ENCODE data around the gene PDK4. TPM values are rescaled to one million over a fixed set of nuclear protein-coding genes. Genes with fewer than 3 reads are reported as not detected.
"Not testable (repeated sequence)": the region's sequence is repeated elsewhere in the genome, so short reads cannot be mapped to it uniquely, and the experiment has no call there.

PDK4 gene
- total RNA-seq, 2 donors from 2014 or later, result 0.18 to 0.20 TPM

GRCh38 chr7:95579318-95579717 lies 17.0 kb downstream of the PDK4 start:
- Mint-ChIP-seq H3K36me3 (ENCODE audit: low read depth) (no peaks in the 10 kb centered on the region), H3K4me3 (no peak overlapping the region), H3K27me3 (no peaks in the 10 kb centered on the region), H3K4me1 (no peaks in the 10 kb centered on the region), H3K27ac (no peak overlapping the region)
- ATAC-seq (no peak), DNase-seq (no peak)
- no peaks in the 10 kb centered on the region for H3K9me3 ChIP-seq (ENCODE audit: control insufficient read depth, low read length, poor library complexity, severe bottlenecking)

- Mint-ChIP-seq H3K4me3 (no peak overlapping the region), H3K27me3 (no peaks in the 10 kb centered on the region), H3K27ac (no peak overlapping the region), H3K4me1 (no peaks in the 10 kb centered on the region), H3K36me3 (ENCODE audit: low read depth) (no peaks in the 10 kb centered on the region)
- no peaks in the 10 kb centered on the region for H3K9me3 ChIP-seq (ENCODE audit: control insufficient read depth, low read length, poor library complexity, severe bottlenecking)
- ATAC-seq (no peak), DNase-seq (no peak)
These were observed 17.9 kb downstream of the PDK4 start for GRCh38 chr7:95578299-95578855.

- no peaks in the 10 kb centered on the region for H3K27me3 Mint-ChIP-seq
These were observed 19.2 kb downstream of the PDK4 start for GRCh38 chr7:95577137-95577536.

GRCh38 chr7:95569720-95570119 lies 26.6 kb downstream of the PDK4 start:
- ATAC-seq, result no peak
- H3K4me1 Mint-ChIP-seq, result no peaks in the 10 kb centered on the region
- H3K4me3 Mint-ChIP-seq, result no peak overlapping the region
- DNase-seq, result no peak
- H3K27me3 Mint-ChIP-seq, result no peaks in the 10 kb centered on the region
- H3K27ac Mint-ChIP-seq, result no peak overlapping the region
- H3K9me3 ChIP-seq (ENCODE audit: control insufficient read depth, low read length, poor library complexity, severe bottlenecking), result no peaks in the 10 kb centered on the region
- H3K36me3 Mint-ChIP-seq (ENCODE audit: low read depth), result no peaks in the 10 kb centered on the region

More at GRCh38 chr7:95577137-95577536, 19.2 kb downstream of the PDK4 start:
- H3K36me3 Mint-ChIP-seq (ENCODE audit: low read depth), result no peaks in the 10 kb centered on the region
- H3K27ac Mint-ChIP-seq, result no peak overlapping the region
- DNase-seq, result no peak
- no peak overlapping the region for H3K4me3 Mint-ChIP-seq
- no peak for ATAC-seq
- no peaks in the 10 kb centered on the region for H3K4me1 Mint-ChIP-seq
- no peaks in the 10 kb centered on the region for H3K9me3 ChIP-seq (ENCODE audit: control insufficient read depth, low read length, poor library complexity, severe bottlenecking)

- Mint-ChIP-seq H3K27me3 (peaks cover 4% of the 10 kb centered on the region), H3K4me3 (no peak overlapping the region), H3K27ac (no peak overlapping the region), H3K36me3 (ENCODE audit: low read depth) (no peaks in the 10 kb centered on the region), H3K4me1 (no peaks in the 10 kb centered on the region)
- no peak for ATAC-seq
- DNase-seq, result no peak
- H3K9me3 ChIP-seq (ENCODE audit: control insufficient read depth, low read length, poor library complexity, severe bottlenecking), result no peaks in the 10 kb centered on the region
These were observed 35.6 kb downstream of the PDK4 start for GRCh38 chr7:95560674-95561073.

- H3K4me3 Mint-ChIP-seq, result no peak overlapping the region
- H3K27ac Mint-ChIP-seq, result no peak overlapping the region
- no peaks in the 10 kb centered on the region for H3K9me3 ChIP-seq (ENCODE audit: control insufficient read depth, low read length, poor library complexity, severe bottlenecking)
- DNase-seq (no peak), ATAC-seq (no peak)
- no peaks in the 10 kb centered on the region for H3K36me3 Mint-ChIP-seq (ENCODE audit: low read depth)
- H3K4me1 Mint-ChIP-seq, result no peaks in the 10 kb centered on the region
- peaks cover 4% of the 10 kb centered on the region for H3K27me3 Mint-ChIP-seq
These were observed 37.5 kb downstream of the PDK4 start for GRCh38 chr7:95558864-95559263.

- H3K4me1 Mint-ChIP-seq, result no peaks in the 10 kb centered on the region
- DNase-seq (no peak), ATAC-seq (no peak)
- H3K36me3 Mint-ChIP-seq (ENCODE audit: low read depth), result no peaks in the 10 kb centered on the region
- H3K27me3 Mint-ChIP-seq, result peaks cover 7% of the 10 kb centered on the region
- no peak overlapping the region for H3K27ac Mint-ChIP-seq
- H3K9me3 ChIP-seq (ENCODE audit: control insufficient read depth, low read length, poor library complexity, severe bottlenecking), result no peaks in the 10 kb centered on the region
- no peak overlapping the region for H3K4me3 Mint-ChIP-seq
These were observed 39.5 kb downstream of the PDK4 start for GRCh38 chr7:95556777-95557176.

- Mint-ChIP-seq H3K27ac (no peak overlapping the region), H3K27me3 (peaks cover 30% of the 10 kb centered on the region), H3K36me3 (ENCODE audit: low read depth) (no peaks in the 10 kb centered on the region), H3K4me1 (no peaks in the 10 kb centered on the region), H3K4me3 (no peak overlapping the region)
- H3K9me3 ChIP-seq (ENCODE audit: control insufficient read depth, low read length, poor library complexity, severe bottlenecking), result no peaks in the 10 kb centered on the region
- no peak for ATAC-seq
- no peak for DNase-seq
These were observed 42.4 kb downstream of the PDK4 start for GRCh38 chr7:95553939-95554338.

- not testable (repeated sequence) for H3K27ac Mint-ChIP-seq; DNase-seq; ATAC-seq; H3K4me3 Mint-ChIP-seq; H3K4me1 Mint-ChIP-seq; H3K9me3 ChIP-seq (ENCODE audit: control insufficient read depth, low read length, poor library complexity, severe bottlenecking); H3K36me3 Mint-ChIP-seq (ENCODE audit: low read depth)
- H3K27me3 Mint-ChIP-seq, result peaks cover 26% of the 10 kb centered on the region
These were observed 44.0 kb downstream of the PDK4 start for GRCh38 chr7:95552010-95552926.

- Mint-ChIP-seq H3K27me3 (peaks cover 28% of the 10 kb centered on the region), H3K36me3 (ENCODE audit: low read depth) (no peaks in the 10 kb centered on the region), H3K27ac (no peak overlapping the region), H3K4me1 (peaks cover under 1% of the 10 kb centered on the region), H3K4me3 (no peak overlapping the region)
- ATAC-seq (no peak), DNase-seq (no peak)
- no peaks in the 10 kb centered on the region for H3K9me3 ChIP-seq (ENCODE audit: control insufficient read depth, low read length, poor library complexity, severe bottlenecking)
These were observed 45.8 kb downstream of the PDK4 start for GRCh38 chr7:95550546-95550945.

- peaks cover 2% of the 10 kb centered on the region for H3K36me3 Mint-ChIP-seq (ENCODE audit: low read depth)
- H3K27me3 Mint-ChIP-seq, result peaks cover 34% of the 10 kb centered on the region
- DNase-seq, result no peak
- ATAC-seq, result no peak
- no peak overlapping the region for H3K4me3 Mint-ChIP-seq
- no peaks in the 10 kb centered on the region for H3K9me3 ChIP-seq (ENCODE audit: control insufficient read depth, low read length, poor library complexity, severe bottlenecking)
- peaks cover 3% of the 10 kb centered on the region for H3K4me1 Mint-ChIP-seq
- no peak overlapping the region for H3K27ac Mint-ChIP-seq
These were observed 46.3 kb downstream of the PDK4 start for GRCh38 chr7:95549818-95550529.

GRCh38 chr7:95547361-95548348 lies 48.7 kb downstream of the PDK4 start:
- ATAC-seq (no peak), DNase-seq (no peak)
- no peak overlapping the region for H3K27ac Mint-ChIP-seq
- peaks cover 3% of the 10 kb centered on the region for H3K4me1 Mint-ChIP-seq
- peaks cover 47% of the 10 kb centered on the region for H3K27me3 Mint-ChIP-seq
- peaks cover 2% of the 10 kb centered on the region for H3K36me3 Mint-ChIP-seq (ENCODE audit: low read depth)
- H3K4me3 Mint-ChIP-seq, result no peak overlapping the region
- H3K9me3 ChIP-seq (ENCODE audit: control insufficient read depth, low read length, poor library complexity, severe bottlenecking), result no peaks in the 10 kb centered on the region

Measured in T-helper 17 cell (primary cell).